Fibroblast of skin of scalp (primary cell): Measurements from ENCODE around the gene GRK5.
A peak's percentile ranks its signal among the peaks of the same experiment; 100 is the strongest.

ENCODE experiments used
- DNase-seq: peaks from one replicate; pipeline ENCODE4 v3.0.0-alpha.2; 2013

GRK5 gene

GRCh38 chr10:119388849-119389345 lies 181.5 kb downstream of the GRK5 start:
- no peak for DNase-seq

- peak; percentile 35 for DNase-seq
Measured at GRCh38 chr10:119391440-119392251, 184.3 kb downstream of the GRK5 start.

GRCh38 chr10:119393019-119393418 lies 185.6 kb downstream of the GRK5 start:
- DNase-seq = no peak

GRCh38 chr10:119393421-119393820 lies 186.1 kb downstream of the GRK5 start:
- no peak for DNase-seq

GRCh38 chr10:119393845-119394244 lies 186.5 kb downstream of the GRK5 start:
- no peak for DNase-seq

GRCh38 chr10:119394657-119395279 lies 187.4 kb downstream of the GRK5 start:
- DNase-seq = no peak

- DNase-seq = no peak
Measured at GRCh38 chr10:119395280-119396007, 188.1 kb downstream of the GRK5 start.

- DNase-seq = no peak
Measured at GRCh38 chr10:119396008-119396708, 188.8 kb downstream of the GRK5 start.

GRCh38 chr10:119396709-119397071 lies 189.3 kb downstream of the GRK5 start:
- DNase-seq = no peak

- DNase-seq = no peak
Measured at GRCh38 chr10:119397416-119397815, 190.0 kb downstream of the GRK5 start.

GRCh38 chr10:119398996-119399395 lies 191.6 kb downstream of the GRK5 start:
- no peak for DNase-seq

GRCh38 chr10:119399466-119399865 lies 192.1 kb downstream of the GRK5 start:
- DNase-seq = no peak

GRCh38 chr10:119401671-119402395 lies 194.5 kb downstream of the GRK5 start:
- DNase-seq = peak; percentile 94

- DNase-seq = no peak
Measured at GRCh38 chr10:119403921-119404320, 196.6 kb downstream of the GRK5 start.

- DNase-seq = no peak
Measured at GRCh38 chr10:119404719-119405519, 197.5 kb downstream of the GRK5 start.

GRCh38 chr10:119405520-119405807 lies 198.1 kb downstream of the GRK5 start:
- no peak for DNase-seq

GRCh38 chr10:119406137-119406536 lies 198.8 kb downstream of the GRK5 start:
- no peak for DNase-seq

GRCh38 chr10:119406601-119407253 lies 199.4 kb downstream of the GRK5 start:
- DNase-seq = no peak

- no peak for DNase-seq
Measured at GRCh38 chr10:119407254-119407777, 199.9 kb downstream of the GRK5 start.

GRCh38 chr10:119408072-119408471 lies 200.7 kb downstream of the GRK5 start:
- DNase-seq = no peak

- DNase-seq = no peak
Measured at GRCh38 chr10:119408969-119409371, 201.6 kb downstream of the GRK5 start.
